HG02973 (cell line): Measurements from ENCODE around the gene MLLT3.
"Not testable (repeated sequence)": the region's sequence is repeated elsewhere in the genome, so short reads cannot be mapped to it uniquely, and the experiment has no call there.

Experiments used
- ATAC-seq: cut with Tn5 transposase; IDR thresholded peaks from one replicate; pipeline ENCODE4 v1.9.1; 2021; ENCODE audit warnings: moderate library complexity; ENCODE audit not compliant: unreplicated experiment

The MLLT3 gene

DNA sequence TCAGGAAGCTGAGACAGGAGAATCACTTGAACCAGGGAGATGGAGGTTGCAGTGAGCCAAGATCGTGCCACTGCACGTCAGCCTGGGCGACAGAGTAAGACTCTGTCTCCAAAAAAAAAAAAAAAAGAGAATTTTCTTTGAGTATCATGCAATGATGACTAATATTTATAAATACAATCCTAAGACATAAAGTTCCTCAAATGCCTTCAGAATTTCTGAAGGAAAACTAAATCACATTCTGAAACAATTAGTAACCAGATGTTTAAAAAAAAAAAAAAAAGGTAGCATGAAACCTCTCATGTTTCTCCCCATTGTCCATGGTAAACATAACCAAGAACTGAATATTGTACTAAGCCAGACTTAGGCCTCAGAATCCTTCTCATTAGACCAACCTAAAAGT lies 23.1 kb downstream of the MLLT3 start:
- no peak for ATAC-seq

DNA sequence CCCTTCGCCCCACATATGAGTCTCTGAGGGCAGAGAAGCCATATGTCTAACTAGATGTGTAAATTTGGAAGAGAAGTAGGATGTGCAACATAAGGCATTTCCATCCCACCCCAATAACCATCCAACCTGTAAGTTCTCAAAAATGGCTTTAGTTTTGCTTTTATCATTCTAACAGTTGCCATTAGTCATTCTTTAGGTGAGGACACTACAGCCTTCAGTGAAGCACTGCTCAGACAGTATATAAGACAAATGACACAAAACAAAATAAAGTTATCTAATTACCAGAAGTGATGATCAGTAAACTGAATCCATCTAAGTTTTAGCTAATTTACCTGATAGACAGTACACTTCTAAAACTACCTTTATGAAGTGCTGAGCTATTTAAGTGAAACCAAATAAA lies 23.9 kb downstream of the MLLT3 start:
- no peak for ATAC-seq

DNA sequence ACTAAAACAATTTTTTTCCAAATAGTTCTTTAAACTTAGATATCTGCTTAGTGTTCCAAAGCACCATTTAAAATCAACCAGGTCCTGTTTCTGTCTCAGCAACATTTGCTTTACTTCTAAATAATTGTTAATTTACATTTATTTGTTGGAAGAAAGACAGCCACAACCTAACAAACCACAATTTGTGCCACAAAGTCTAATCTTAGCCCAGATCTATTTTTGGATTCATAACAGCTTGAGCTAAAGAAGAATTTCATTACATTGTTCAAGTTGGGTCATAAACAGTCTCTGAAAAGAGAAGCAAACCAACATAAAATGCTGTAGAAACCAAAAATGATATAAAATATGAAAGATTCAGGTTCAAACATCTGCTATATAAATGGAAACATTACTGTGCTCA lies 24.4 kb downstream of the MLLT3 start:
- ATAC-seq = no peak

DNA sequence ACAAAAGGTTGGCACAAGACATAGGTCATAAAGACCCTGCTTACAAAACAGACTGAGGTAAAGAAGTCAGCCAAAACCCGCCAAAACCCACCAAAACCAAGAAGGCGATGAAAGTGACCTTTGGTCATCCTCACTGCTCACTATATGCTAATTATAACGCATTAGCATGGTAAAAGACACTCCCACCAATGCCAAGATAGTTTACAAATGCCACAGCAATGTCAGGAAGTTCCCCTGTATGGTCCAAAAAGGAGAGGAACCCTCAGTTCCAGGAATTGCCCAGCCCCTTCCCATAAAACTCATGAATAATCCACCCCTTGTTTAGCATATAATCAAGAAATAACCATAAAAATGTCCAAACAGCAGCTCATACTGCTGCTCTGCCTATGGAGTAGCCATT lies 27.7 kb downstream of the MLLT3 start:
- no peak for ATAC-seq

DNA sequence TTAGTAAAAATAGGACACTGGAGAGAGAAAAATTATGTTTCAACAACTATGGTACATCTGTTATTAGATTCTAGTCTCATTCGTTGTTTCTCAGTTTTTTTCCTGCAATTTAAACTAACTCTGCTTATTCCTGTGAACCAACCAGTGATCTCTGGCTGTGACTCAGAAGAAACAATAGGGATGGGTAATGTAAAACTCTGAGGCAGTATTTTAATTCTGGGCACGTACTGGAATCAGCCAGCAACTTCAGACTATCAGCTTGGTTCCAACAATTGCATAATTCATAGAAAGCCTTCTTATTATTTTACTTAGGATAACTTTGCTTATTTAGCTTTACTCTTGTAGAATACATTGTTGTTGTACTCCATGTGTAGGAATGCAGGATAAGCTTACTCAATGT lies 28.8 kb downstream of the MLLT3 start:
- ATAC-seq = no peak

DNA sequence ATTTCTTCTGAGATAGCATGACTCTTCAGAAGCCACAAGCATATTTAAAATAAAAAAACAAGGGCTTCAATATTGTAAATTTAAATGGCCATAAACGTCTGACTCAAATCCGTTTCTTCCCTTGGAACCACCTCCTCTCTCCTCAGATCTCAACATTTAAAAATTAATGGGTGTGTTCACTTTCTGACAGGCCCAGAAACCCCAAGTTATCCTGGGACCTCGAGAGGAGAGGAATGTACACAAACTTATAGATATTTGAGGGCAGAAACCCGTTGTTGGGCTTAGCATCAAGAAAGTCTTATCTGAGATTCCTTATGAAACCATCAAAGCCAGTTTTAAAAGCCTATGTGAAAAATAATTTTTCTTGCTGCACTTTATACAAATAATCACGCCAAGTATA lies 29.2 kb downstream of the MLLT3 start:
- ATAC-seq = no peak

DNA sequence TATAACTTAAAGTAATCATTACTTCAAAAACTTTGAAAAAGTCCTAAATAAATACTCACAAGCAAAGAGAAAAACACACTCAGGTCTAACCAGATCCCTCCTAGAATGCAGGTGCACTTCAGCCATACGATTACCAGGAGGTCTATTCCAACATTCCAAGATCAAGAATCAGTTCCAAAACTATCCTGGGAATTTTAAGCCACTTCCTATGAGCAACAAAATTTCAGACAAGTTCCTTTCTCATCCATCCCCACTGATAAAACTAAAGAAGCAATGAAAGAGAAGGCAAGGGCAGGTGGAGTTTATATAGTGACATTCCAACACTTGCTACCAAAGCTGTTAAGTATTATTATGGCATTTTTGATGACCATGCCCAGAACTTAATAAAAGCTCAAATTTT lies 29.6 kb downstream of the MLLT3 start:
- ATAC-seq = no peak

DNA sequence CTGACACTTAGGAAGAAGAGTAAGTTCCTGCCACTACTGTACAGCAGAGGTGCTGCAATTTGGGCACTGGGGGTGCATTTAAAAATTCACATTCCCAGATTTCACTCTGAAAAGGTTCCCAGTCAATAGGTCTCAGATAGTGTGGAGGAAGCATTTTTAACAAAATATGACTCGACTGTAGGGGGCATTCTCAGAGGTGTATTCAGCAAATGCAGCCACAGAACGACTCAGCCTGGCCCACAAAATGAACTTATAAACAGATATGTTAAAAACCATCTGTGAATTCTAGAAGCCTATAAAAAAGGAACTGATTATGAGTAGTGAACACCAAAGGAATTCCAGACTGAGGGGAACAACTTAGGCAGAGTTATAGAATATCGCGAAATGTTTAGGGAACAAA lies 31.1 kb downstream of the MLLT3 start:
- ATAC-seq = no peak

DNA sequence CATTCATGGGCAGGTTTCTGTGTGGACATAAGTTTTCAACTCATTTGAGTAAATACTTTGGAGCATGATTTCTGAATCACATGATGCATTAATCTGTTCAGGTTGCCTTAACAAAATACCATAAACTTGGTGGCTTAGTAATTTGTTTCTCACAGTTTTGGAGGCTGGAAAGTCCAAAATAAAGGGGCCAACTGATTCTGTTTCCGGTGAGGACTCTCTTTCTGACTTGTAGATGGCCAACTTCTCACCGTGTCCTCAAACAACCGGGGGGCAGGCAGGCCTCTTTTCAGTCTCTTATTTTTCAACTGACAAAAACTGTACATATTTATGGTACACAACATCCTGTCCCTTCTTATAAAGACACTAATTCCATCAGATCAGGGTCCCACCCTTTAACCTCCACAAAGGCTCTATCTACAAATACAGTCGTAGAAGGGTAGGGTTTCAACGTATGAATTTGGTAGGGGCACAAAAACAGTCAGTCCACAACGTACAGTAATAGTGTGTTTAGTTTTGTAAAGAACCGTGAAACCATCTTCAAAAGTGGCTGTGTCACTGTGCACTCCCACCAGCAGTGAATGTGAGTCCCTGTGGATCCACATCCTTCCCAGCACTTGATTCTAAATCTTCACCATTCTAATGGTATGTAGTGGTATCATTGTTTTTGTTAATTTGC lies 37.2 kb downstream of the MLLT3 start:
- no peak for ATAC-seq

DNA sequence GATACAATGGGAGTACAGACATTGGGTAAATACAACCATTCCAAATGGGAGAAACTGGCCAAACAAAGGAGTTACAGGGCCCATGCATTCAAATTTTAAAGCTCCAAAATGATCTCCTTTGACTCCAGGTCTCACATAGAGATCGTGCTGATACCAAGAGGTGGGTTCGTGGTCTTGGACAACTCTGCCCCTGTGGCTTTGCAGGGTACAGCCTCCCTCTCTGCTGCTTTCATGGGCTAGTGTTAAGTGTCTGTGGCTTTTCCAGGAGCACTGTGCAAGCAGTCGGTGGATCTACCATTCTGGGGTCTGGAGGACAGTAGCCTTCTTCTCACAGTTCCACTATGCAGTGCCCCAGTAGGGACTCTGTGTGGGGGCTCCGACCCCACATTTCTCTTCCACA lies 39.2 kb downstream of the MLLT3 start:
- ATAC-seq = not testable (repeated sequence)

DNA sequence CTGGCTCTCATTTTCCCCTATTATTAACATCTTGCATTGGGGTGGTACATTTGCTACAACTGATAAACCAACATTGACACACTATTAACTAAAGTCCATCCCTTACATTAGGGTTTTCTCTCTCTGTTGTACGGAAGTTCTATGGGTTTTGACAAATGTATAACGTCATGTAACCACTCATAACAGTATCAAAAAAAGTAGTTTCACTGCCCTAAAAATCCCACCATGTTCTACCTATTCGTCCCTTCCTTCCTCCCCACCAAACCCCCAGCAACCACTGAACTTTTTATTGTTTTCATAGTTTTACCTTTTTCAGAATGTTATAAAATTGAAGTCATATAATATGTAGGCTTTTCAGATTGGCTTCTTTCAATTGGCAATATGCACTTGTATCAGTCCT lies 40.1 kb downstream of the MLLT3 start:
- peak; percentile 82 for ATAC-seq

DNA sequence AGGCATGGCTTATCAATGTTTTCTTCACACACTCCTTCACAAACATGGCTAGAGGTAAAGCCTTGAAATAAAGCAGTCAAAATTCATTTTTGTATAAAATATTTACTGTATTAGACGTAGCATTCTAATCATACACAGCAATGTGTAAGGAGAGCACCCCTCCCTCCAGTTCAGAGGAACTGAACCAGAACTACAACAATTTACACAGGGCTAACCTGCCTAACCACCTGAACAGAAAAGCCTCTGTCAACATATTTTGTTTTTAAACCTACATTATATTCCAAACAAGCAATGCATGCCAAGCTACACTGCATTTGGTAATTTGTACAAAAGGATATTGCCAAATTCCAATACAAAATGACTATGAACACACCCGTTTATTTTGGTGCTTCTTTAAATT lies 41.6 kb downstream of the MLLT3 start:
- no peak for ATAC-seq

DNA sequence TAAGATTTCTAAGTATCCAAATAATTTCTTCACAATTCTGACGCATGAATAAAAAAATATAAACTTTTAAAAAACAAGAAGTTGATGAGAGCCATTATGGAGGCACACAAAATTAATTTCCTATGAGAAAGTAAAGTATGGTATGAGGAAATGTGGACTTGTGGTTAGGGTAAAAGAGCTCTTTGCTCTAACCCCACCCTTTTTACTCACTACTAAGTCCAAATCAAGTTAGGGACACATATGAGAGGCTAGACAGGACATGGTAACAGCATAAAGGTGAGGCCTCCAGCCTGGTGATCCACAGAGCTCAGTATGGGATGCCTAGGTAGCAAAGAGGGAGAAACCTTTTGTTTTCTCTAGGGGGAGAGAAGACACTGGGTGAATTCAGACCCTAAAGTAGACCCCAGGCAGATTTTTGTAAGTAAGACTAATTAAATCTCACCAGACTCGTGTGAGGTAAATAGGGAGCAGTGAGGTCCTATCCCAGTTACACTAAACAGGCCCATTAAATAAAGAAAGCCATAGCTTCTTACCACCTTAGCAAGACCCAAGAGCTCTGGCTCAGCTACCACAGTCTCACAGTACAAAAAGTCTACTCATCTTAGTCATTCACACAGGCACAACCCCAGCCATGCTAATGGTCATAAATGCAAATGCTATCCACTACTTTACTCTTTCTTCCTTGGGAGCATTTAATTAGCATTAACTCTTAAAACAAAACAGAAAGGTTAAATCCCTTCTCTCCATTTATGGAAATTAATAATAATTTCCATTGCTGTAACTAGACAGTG lies 42.6 kb downstream of the MLLT3 start:
- ATAC-seq = peak; percentile 43

DNA sequence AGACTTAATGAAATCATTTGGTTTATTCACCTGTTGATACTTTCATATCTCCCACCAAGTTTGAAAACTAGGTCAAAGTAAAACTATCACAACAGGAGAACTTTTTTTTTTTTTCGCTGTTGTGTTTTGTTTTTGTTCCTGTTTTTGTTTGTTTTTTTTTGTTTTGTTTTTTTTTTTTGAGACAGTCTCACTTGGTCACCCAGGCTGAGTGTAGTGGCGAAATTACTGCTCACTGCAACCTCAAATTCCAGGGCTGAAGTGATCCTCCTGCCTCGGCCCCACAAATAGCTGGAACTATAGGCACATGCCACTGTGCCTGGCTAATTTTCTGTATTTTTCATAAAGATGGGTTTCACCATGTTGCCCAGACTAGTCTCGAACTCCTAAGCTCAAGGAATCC lies 49.3 kb downstream of the MLLT3 start:
- ATAC-seq = no peak

DNA sequence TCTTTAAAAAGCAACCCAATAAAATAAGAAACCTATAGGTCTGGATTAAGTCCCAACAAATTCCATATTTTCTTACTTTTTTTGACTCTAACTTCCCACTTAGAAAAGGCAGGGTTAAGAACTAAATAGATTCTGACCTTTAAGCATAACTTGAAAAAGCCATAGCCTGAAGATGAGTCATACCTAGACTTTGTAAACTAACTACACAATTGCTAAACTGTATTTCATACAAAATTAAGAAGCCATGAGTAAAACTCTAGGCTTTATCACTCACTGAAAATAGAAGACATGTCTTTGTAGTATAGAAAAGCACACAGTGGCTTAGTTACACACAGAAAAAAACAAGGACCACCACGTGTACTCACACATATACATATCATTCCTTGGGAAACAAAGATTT lies 51.5 kb downstream of the MLLT3 start:
- ATAC-seq = peak; percentile 84

DNA sequence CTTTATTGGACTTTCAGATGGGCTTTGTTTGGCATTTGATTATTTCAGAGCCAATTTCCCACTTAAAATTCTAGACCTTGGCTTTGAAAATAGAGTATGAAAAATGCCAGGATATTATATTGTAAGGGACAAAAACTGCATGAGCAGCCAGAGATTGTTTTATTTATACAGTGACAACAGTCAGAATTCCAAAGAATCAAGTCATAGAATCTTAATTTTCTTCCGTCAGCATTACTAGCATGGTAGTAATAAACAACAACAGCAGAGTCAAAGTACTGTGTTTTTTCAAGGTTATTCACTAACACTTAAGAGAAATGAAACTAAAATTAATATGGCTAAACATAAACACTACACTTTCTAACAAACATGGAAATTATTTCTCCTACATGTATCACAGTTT lies 52.2 kb downstream of the MLLT3 start:
- ATAC-seq = no peak

DNA sequence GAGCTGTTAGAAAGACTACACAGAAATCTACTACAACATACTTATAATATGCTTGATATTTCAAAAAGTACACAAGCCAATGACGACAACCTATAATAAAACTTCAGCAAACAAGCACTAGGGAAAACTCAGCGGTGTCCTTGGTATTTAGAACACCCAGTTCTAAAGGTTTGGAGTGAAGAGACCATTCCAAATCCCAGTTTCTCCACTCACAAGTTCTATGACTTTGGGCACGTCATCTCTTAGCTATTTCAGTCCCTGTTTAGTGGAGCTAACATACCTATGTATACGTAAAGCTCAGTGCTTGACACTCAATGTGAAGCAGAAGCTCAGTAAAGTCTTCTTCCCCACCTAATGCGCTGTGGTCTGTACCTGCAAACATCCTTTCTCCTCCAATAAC lies 52.8 kb downstream of the MLLT3 start:
- ATAC-seq = no peak

DNA sequence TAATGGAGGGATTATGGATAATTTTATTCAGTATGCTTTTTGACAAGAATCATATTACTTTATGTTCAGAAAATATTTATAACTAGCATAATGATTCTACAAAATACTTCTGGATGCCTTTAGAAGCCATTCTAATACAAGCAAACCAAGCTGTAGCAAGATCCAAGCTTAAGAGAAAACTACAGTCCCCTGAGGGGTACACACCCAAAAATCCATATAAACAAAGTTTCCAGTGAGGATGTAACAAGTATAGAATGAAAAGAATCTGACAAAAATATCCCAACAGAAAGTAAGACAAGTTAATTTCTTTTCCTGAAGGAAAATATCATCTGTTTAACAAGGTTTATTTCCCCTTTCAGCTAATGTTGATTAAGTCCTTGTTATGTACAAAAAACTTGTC lies 53.9 kb downstream of the MLLT3 start:
- ATAC-seq = no peak

DNA sequence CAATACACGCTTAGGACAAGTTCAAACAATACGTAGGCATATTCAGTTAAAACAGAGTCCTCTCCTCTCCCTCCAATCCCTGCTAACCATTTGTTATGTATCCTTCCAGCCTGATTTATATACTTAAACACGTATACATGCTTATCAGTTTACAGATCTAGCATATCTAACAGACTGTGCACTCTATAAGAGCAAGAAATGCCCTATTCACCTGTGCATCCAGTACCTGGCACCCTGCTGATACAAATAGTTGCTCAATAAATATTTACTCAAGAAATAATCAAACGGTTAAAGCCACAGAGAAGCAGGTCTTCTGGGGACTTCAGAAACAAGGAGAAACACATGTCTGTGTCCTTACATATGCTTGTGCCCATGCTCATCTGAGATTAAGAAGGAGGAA lies 55.9 kb downstream of the MLLT3 start:
- ATAC-seq = no peak

DNA sequence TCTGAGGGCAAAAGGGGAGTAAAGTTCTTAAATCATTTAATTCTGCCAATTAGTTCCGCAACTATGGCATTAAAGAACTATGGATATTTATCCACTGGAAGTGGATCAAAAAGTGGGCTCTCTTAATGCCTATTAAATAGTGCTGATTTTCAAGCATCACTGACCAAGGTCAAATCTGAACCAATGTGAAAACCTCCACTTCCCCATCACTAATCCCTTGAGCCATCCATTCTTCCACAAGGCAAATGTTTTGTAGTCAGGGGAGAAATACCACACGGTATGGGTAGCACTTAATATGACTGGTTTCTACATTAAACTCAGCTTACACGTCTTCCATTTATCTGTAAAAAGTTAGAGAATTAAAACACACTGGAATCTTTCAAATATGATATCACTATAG lies 57.6 kb downstream of the MLLT3 start:
- no peak for ATAC-seq

DNA sequence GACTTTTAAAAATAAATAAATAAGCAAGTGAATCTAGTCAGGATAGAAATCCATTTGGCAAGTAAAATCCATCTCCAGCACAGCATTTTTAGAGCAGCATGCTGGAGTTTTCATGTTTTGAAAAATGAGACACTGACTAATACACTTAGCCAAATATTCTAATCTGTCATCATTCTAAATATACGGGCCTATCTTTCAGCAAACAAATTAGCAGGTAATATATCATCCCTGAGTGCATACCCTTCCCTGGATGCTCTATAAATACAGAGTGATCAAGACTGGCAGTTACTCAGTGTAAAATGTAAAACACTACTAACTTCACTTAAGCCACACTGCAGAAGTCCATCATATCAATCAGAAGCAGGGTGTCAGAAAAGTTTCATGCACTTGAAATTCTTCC lies 58.4 kb downstream of the MLLT3 start:
- ATAC-seq = no peak

DNA sequence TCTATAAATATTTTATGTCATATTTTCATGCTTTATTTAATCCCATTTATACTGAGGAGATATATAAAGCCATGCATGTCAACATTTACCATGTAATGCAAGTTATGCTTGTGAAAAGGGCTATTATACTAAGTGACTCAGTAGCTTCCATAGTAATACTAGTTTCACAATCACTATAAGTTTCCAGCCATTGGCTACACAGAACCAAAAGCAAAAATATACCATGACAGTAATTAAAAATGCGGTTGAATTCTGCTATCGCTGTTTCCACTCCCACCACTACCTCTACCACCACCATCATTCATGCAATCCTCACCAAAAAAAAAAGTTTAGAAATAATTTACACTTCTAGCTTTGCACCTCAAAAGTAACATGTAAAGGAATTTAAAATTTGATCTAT lies 60.2 kb downstream of the MLLT3 start:
- ATAC-seq = peak; percentile 42

DNA sequence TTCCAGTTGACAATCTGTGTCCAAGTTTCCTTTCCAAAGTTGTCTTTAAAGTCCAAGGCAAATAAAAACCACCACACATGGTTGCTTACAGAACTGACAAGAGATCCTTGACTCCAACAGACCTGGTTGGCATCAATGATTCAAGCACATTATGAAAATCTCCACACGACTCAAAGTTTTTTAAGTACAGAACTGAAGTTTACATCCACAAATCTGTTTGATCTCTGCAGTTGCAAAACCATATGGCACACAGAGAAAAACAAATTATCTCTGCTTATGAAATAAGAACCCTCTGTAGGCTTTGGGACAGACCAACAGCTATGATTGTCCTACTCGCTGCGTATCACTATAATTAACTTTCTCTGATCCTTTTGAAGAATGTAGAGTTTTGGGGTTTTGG lies 60.8 kb downstream of the MLLT3 start:
- ATAC-seq = no peak
